Embryonic facial prominence (tissue), 1 donor: ENCODE data around the gene CALCOCO1.

Experiments
- DNase-seq: peaks from one replicate; pipeline ENCODE4 v3.0.0-alpha.2; 2016; ENCODE audit errors: extremely low spot score

The CALCOCO1 gene

GRCh38 chr12:53664191-53664590 lies 63.1 kb downstream of the CALCOCO1 start:
- no peak for DNase-seq

GRCh38 chr12:53660041-53660440 lies 67.2 kb downstream of the CALCOCO1 start:
- peak; percentile 50 for DNase-seq

GRCh38 chr12:53659571-53659981 lies 67.7 kb downstream of the CALCOCO1 start:
- DNase-seq: peak; percentile 64

GRCh38 chr12:53659011-53659551 lies 68.2 kb downstream of the CALCOCO1 start:
- peak; percentile 77 for DNase-seq
